H1 (cell line): ENCODE results near the gene ZCWPW2.

ENCODE experiments used
- BACH1 ChIP-seq: IDR thresholded peaks from 2 replicates; pipeline ENCODE4 v1.6.1; 2012; ENCODE audit warnings: low read length, improper control_type of control experiment
- JUND ChIP-seq: IDR thresholded peaks from 2 replicates; pipeline ENCODE4 v1.6.1; 2011; ENCODE audit warnings: mild to moderate bottlenecking, improper control_type of control experiment, low read length
- KDM1A ChIP-seq: fragments of 200-600, 300-600 bp; sonication (generic); IDR thresholded peaks from 2 replicates; pipeline ENCODE4 v1.7.1; 2016; ENCODE audit warnings: mild to moderate bottlenecking, low read length, borderline replicate concordance
- NRF1 ChIP-seq: IDR thresholded peaks from 2 replicates; pipeline ENCODE4 v1.6.1; 2011; ENCODE audit warnings: mild to moderate bottlenecking, low read depth, low read length, improper control_type of control experiment
- POLR2AphosphoS5 ChIP-seq: IDR thresholded peaks from 2 replicates; pipeline ENCODE4 v1.6.1; 2011; ENCODE audit warnings: low read depth, low read length
- RAD21 ChIP-seq, 2 experiments: IDR thresholded peaks in 1 of 2; conservative IDR thresholded peaks in 1 of 2; 2 replicates each; pipeline ENCODE4 v1.6.1; 2011; ENCODE audit warnings: low read depth in 2 of 2, low read length in 2 of 2, improper control_type of control experiment in 1 of 2, inconsistent platforms in 1 of 2, mild to moderate bottlenecking in 1 of 2, moderate library complexity in 1 of 2
- RFX5 ChIP-seq: IDR thresholded peaks from 2 replicates; pipeline ENCODE4 v1.6.1; 2011; ENCODE audit warnings: low read depth, low read length, improper control_type of control experiment, borderline replicate concordance
- RXRA ChIP-seq: IDR thresholded peaks from 2 replicates; pipeline ENCODE4 v1.6.1; 2011; ENCODE audit warnings: low read depth, mild to moderate bottlenecking, low read length, moderate library complexity; ENCODE audit not compliant: insufficient read depth
- SP1 ChIP-seq: IDR thresholded peaks from 2 replicates; pipeline ENCODE4 v1.6.1; 2011; ENCODE audit warnings: low read depth, low read length
- TCF12 ChIP-seq: IDR thresholded peaks from 2 replicates; pipeline ENCODE4 v1.6.1; 2011; ENCODE audit warnings: low read depth, mild to moderate bottlenecking, low read length
- TEAD4 ChIP-seq: IDR thresholded peaks from 2 replicates; pipeline ENCODE4 v1.6.1; 2012; ENCODE audit warnings: low read depth, low read length, inconsistent platforms, mixed read lengths
- TF ChIP-seq, protein P1 (sequence below), 3 experiments: IDR thresholded peaks; 1 replicate in 2 of 3; 2 replicates in 1 of 3; pipeline versions ENCODE4 v1.5.1 to v1.6.1; 2011; ENCODE audit warnings: low read length in 3 of 3, mild to moderate bottlenecking in 3 of 3, inconsistent platforms in 2 of 3, low read depth in 1 of 3, moderate library complexity in 1 of 3; ENCODE audit not compliant: insufficient read depth in 1 of 3; ENCODE audit errors: control extremely low read depth in 1 of 3
- TF ChIP-seq, protein P2 (sequence below): IDR thresholded peaks from 2 replicates; pipeline ENCODE4 v1.6.1; 2011; ENCODE audit warnings: low read length, improper control_type of control experiment

DNA sequence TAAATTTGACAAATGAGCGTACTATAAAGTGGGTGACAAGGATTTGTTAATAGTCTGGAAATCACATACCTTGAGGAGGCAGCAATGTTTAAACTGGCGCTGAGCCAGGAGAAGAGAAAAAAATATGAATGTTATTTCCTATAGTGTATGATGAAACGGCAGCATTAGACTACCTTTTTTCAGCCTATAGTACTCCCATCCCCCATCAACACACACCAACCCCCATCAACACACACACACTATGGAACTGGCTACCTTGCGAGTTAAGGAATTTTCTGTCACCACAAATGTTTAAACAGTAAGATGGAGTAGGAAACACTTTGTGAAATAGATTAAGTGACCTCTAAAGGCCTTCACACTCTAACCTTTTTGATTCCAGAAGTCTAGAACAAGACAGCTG lies 46.8 kb upstream of the ZCWPW2 start:
- TF ChIP-seq, protein P1, sequence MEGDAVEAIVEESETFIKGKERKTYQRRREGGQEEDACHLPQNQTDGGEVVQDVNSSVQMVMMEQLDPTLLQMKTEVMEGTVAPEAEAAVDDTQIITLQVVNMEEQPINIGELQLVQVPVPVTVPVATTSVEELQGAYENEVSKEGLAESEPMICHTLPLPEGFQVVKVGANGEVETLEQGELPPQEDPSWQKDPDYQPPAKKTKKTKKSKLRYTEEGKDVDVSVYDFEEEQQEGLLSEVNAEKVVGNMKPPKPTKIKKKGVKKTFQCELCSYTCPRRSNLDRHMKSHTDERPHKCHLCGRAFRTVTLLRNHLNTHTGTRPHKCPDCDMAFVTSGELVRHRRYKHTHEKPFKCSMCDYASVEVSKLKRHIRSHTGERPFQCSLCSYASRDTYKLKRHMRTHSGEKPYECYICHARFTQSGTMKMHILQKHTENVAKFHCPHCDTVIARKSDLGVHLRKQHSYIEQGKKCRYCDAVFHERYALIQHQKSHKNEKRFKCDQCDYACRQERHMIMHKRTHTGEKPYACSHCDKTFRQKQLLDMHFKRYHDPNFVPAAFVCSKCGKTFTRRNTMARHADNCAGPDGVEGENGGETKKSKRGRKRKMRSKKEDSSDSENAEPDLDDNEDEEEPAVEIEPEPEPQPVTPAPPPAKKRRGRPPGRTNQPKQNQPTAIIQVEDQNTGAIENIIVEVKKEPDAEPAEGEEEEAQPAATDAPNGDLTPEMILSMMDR (IDR thresholded peaks at IDR 0.05; ENCODE audit: control extremely low read depth in 1 of 3, insufficient read depth in 1 of 3, low read depth in 1 of 3, low read length in 3 of 3): no peak
- TF ChIP-seq TCF12 (no peak), JUND (no peak), RXRA (no peak), TEAD4 (no peak), POLR2AphosphoS5 (no peak), RAD21 (IDR thresholded peaks at IDR 0.05 in 1 of 2, conservative IDR thresholded peaks at IDR 0.05 in 1 of 2; ENCODE audit: low read depth in 2 of 2, low read length in 2 of 2) (no peak), SP1 (no peak), RFX5 (no peak), NRF1 (no peak), BACH1 (no peak), KDM1A (no peak)
- TF ChIP-seq, protein P2, sequence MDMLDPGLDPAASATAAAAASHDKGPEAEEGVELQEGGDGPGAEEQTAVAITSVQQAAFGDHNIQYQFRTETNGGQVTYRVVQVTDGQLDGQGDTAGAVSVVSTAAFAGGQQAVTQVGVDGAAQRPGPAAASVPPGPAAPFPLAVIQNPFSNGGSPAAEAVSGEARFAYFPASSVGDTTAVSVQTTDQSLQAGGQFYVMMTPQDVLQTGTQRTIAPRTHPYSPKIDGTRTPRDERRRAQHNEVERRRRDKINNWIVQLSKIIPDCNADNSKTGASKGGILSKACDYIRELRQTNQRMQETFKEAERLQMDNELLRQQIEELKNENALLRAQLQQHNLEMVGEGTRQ: no peak
